Loucy (cell line): Measurements from ENCODE around the gene KLHL2.
"Not testable (repeated sequence)": the region's sequence is repeated elsewhere in the genome, so short reads cannot be mapped to it uniquely, and the experiment has no call there.

Experiments
- H2AFZ ChIP-seq: fragments of 200-600 bp; sonication (generic); 2 replicates; pipeline ENCODE4 v1.6.0; 2016; ENCODE audit warnings: antibody characterized with exemption, mild to moderate bottlenecking, low read length, moderate library complexity
- H3F3A ChIP-seq: fragments of 200-600 bp; 2 replicates; pipeline ENCODE4 v1.6.0; 2016; ENCODE audit warnings: antibody characterized with exemption, low read depth, mild to moderate bottlenecking
- H3K27me3 ChIP-seq: fragments of 200-600 bp; sonication (generic); 2 replicates; pipeline ENCODE4 v1.6.1; 2014; ENCODE audit warnings: low read length, mild to moderate bottlenecking; ENCODE audit not compliant: insufficient read depth, poor library complexity, severe bottlenecking
- H3K36me3 ChIP-seq: fragments of 200-600 bp; sonication (generic); 2 replicates; pipeline ENCODE4 v1.6.1; 2016; ENCODE audit warnings: low read length; ENCODE audit not compliant: insufficient read depth
- H3K4me1 ChIP-seq: fragments of 200-600 bp; sonication (generic); 2 replicates; pipeline ENCODE4 v1.5.1; 2014; ENCODE audit warnings: low read length, mild to moderate bottlenecking; ENCODE audit not compliant: insufficient read depth, poor library complexity, severe bottlenecking
- H3K4me2 ChIP-seq: fragments of 200-600 bp; sonication (generic); 2 replicates; pipeline ENCODE4 v1.6.0; 2014; ENCODE audit warnings: antibody characterized with exemption, low read length, low read depth, mild to moderate bottlenecking; ENCODE audit not compliant: poor library complexity, severe bottlenecking
- H3K4me3 ChIP-seq: fragments of 200-600 bp; sonication (generic); 2 replicates; pipeline ENCODE4 v1.5.1; 2014; ENCODE audit warnings: low read length, mild to moderate bottlenecking, mixed read lengths; ENCODE audit not compliant: poor library complexity, severe bottlenecking
- H3K79me2 ChIP-seq: fragments of 200-600 bp; sonication (generic); 2 replicates; pipeline ENCODE4 v1.6.1; 2014; ENCODE audit warnings: low read length; ENCODE audit not compliant: insufficient read depth
- H3K9ac ChIP-seq: fragments of 200-600 bp; sonication (generic); 2 replicates; pipeline ENCODE4 v1.6.0; 2014; ENCODE audit warnings: mild to moderate bottlenecking, low read depth, low read length, moderate library complexity; ENCODE audit not compliant: poor library complexity, severe bottlenecking
- H3K9me2 ChIP-seq: fragments of 200-600 bp; sonication (generic); replicated peaks from 2 replicates; pipeline ENCODE4 v1.6.1; 2016; ENCODE audit warnings: low read depth, low read length, mixed read lengths
- H3K9me3 ChIP-seq: fragments of 200-600 bp; sonication (generic); 2 replicates; pipeline ENCODE4 v1.6.1; 2014; ENCODE audit warnings: mild to moderate bottlenecking, antibody characterized with exemption, low read length, low read depth; ENCODE audit not compliant: insufficient read depth
- H4K20me1 ChIP-seq: fragments of 200-600 bp; sonication (generic); 2 replicates; pipeline ENCODE4 v1.6.0; 2014; ENCODE audit warnings: antibody characterized with exemption, low read length, mild to moderate bottlenecking; ENCODE audit not compliant: insufficient read depth, poor library complexity, severe bottlenecking
- EZH2phosphoT487 ChIP-seq: fragments of 200-600 bp; IDR thresholded peaks from 2 replicates; pipeline ENCODE4 v1.6.1; 2018; ENCODE audit warnings: antibody characterized with exemption, mild to moderate bottlenecking, moderate library complexity, borderline replicate concordance
- TF ChIP-seq, protein P1 (sequence below): fragments of 200-600 bp; sonication (generic); conservative IDR thresholded peaks from 2 replicates; pipeline ENCODE4 v1.5.1; 2014; ENCODE audit warnings: mild to moderate bottlenecking, antibody characterized with exemption, low read length

KLHL2 gene

DNA sequence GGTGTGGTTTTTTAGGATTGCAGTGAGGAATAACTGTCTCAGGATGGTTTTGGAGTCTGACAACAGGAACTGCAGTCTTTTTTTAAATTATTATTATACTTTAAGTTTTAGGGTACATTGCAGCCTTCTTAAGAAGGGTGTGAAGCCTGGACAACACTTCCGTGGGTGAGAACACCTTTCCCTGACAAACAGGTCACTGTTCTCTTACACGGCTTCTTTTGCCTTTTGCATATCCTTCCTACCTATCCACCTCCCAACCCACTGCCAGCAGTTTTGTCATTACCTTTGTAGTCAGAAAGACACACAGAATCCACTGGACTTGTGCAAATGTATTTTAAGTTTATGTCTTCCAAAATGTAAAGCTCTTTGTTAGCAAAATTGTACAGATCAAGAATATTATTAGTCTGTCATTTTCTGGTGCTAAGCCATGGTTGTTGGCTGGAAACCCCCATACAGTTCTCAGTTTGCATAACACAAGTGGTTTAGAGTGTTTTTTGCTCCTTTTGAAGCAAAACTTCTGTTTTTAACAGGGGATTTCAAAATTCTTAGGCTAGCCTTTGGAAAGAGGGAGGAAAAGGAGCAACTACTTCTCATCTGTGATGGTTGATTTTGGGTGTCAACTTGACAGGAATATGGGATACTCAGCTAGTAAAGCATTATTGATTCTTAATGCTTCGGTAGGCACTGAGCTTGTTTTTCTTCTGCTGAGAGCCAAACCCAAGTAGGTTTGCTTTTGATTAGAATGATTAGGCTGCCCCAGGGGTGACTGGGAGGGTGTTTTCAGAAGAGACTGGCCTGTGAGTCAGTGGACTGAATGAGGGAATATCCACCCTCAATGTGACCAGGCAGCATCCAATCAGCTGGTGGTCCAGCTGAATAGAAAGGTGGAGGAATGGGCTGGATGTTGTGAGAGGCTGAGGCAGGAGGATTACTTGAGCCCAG is 29.4 kb upstream of the KLHL2 start:
- no peaks in the 10 kb centered on the region for H3K36me3 ChIP-seq
- no peaks in the 10 kb centered on the region for H3K79me2 ChIP-seq
- 0 out of 2 replicates have a peak overlapping the region, but pooled peaks have one; percentile 15 for H2AFZ ChIP-seq
- H3K4me3 ChIP-seq: no peak overlapping the region
- H3K4me1 ChIP-seq: no peaks in the 10 kb centered on the region
- H4K20me1 ChIP-seq: no peaks in the 10 kb centered on the region
- no peaks in the 10 kb centered on the region for H3F3A ChIP-seq
- no peak overlapping the region for H3K4me2 ChIP-seq
- no peaks in the 10 kb centered on the region for H3K9me3 ChIP-seq
- no peaks in the 10 kb centered on the region for H3K27me3 ChIP-seq
- no peak for TF ChIP-seq EZH2phosphoT487
- TF ChIP-seq, protein P1, sequence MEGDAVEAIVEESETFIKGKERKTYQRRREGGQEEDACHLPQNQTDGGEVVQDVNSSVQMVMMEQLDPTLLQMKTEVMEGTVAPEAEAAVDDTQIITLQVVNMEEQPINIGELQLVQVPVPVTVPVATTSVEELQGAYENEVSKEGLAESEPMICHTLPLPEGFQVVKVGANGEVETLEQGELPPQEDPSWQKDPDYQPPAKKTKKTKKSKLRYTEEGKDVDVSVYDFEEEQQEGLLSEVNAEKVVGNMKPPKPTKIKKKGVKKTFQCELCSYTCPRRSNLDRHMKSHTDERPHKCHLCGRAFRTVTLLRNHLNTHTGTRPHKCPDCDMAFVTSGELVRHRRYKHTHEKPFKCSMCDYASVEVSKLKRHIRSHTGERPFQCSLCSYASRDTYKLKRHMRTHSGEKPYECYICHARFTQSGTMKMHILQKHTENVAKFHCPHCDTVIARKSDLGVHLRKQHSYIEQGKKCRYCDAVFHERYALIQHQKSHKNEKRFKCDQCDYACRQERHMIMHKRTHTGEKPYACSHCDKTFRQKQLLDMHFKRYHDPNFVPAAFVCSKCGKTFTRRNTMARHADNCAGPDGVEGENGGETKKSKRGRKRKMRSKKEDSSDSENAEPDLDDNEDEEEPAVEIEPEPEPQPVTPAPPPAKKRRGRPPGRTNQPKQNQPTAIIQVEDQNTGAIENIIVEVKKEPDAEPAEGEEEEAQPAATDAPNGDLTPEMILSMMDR: no peak
- no peaks in the 10 kb centered on the region for H3K9me2 ChIP-seq
- no peak overlapping the region for H3K9ac ChIP-seq

- Histone ChIP-seq H3K36me3 (no peaks in the 10 kb centered on the region), H3F3A (no peaks in the 10 kb centered on the region), H2AFZ (no peak overlapping the region), H3K9me3 (no peaks in the 10 kb centered on the region), H3K79me2 (no peaks in the 10 kb centered on the region), H3K4me1 (no peaks in the 10 kb centered on the region), H3K27me3 (no peaks in the 10 kb centered on the region), H3K4me3 (no peak overlapping the region), H3K4me2 (no peak overlapping the region), H4K20me1 (no peaks in the 10 kb centered on the region), H3K9me2 (no peaks in the 10 kb centered on the region), H3K9ac (no peak overlapping the region)
- TF ChIP-seq, protein P1: no peak
- no peak for TF ChIP-seq EZH2phosphoT487
Observed at GRCh38 chr4:165184220-165184619, 23.1 kb upstream of the KLHL2 start.

GRCh38 chr4:165184998-165185397 is 22.4 kb upstream of the KLHL2 start:
- H3K9me2 ChIP-seq, H3K36me3 ChIP-seq, H3K9me3 ChIP-seq, H3K79me2 ChIP-seq, H3K4me3 ChIP-seq, H3K4me1 ChIP-seq, H3F3A ChIP-seq, H3K4me2 ChIP-seq, H2AFZ ChIP-seq, H3K27me3 ChIP-seq, H4K20me1 ChIP-seq, H3K9ac ChIP-seq: not testable (repeated sequence)

- Histone ChIP-seq H3K4me2 (no peak overlapping the region), H3K27me3 (no peaks in the 10 kb centered on the region), H3F3A (no peaks in the 10 kb centered on the region), H3K79me2 (no peaks in the 10 kb centered on the region), H2AFZ (no peak overlapping the region), H3K4me3 (no peak overlapping the region), H3K9me3 (no peaks in the 10 kb centered on the region), H3K4me1 (no peaks in the 10 kb centered on the region), H4K20me1 (no peaks in the 10 kb centered on the region), H3K36me3 (no peaks in the 10 kb centered on the region), H3K9ac (no peak overlapping the region), H3K9me2 (no peaks in the 10 kb centered on the region)
- TF ChIP-seq EZH2phosphoT487: no peak
- TF ChIP-seq, protein P1: no peak
Observed at GRCh38 chr4:165185448-165185847, 21.9 kb upstream of the KLHL2 start.
